22Rv1 (cell line): Measurements from ENCODE around the gene QSOX1.

Experiments
- H3K27ac ChIP-seq: fragments of 450-650 bp; 2 replicates; pipeline ENCODE4 v1.5.1; 2017
- ZFX ChIP-seq: fragments of 450-650 bp; IDR thresholded peaks from 2 replicates; pipeline ENCODE4 v1.6.1; 2017; ENCODE audit warnings: antibody characterized with exemption, borderline replicate concordance
- TF ChIP-seq, protein P1 (sequence below): fragments of 450-650 bp; IDR thresholded peaks from 2 replicates; pipeline ENCODE4 v1.5.1; 2017; ENCODE audit warnings: mild to moderate bottlenecking

QSOX1 gene

DNA sequence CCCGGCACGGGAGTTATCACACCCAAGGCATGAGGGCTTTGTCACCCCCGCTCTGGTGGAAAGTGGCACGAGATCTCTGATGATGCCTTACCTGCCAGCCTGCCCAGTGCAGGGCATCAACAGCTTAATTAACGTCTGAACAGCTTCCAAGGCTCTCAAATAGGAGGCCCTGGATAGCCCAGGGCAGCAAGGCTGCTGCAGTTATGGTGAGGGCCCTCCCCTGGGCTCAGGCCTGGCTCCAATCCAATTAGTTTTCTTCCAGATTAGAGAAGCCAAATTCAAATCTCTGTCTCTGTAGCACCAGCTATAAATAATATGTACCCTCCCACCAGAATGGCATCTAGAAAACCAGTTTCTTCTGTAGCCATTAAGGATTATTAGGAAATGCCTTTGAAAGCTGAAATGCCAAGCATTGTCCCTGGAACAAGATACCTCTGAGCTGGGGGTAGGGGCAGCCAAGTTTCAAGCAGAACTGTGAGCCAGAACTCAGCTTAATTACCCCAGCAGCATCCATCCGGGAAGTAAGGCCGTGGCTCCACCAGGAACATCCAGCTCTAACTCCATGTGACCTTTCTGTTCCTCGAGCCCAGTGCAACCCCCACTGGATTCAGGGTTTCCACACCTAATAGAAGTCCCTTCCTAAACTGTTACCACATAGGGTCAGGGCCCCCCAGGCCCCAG lies 12.5 kb downstream of the QSOX1 start:
- TF ChIP-seq ZFX = no peak
- TF ChIP-seq, protein P1, sequence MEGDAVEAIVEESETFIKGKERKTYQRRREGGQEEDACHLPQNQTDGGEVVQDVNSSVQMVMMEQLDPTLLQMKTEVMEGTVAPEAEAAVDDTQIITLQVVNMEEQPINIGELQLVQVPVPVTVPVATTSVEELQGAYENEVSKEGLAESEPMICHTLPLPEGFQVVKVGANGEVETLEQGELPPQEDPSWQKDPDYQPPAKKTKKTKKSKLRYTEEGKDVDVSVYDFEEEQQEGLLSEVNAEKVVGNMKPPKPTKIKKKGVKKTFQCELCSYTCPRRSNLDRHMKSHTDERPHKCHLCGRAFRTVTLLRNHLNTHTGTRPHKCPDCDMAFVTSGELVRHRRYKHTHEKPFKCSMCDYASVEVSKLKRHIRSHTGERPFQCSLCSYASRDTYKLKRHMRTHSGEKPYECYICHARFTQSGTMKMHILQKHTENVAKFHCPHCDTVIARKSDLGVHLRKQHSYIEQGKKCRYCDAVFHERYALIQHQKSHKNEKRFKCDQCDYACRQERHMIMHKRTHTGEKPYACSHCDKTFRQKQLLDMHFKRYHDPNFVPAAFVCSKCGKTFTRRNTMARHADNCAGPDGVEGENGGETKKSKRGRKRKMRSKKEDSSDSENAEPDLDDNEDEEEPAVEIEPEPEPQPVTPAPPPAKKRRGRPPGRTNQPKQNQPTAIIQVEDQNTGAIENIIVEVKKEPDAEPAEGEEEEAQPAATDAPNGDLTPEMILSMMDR = no peak
- peak overlapping the region; percentile 77 for H3K27ac ChIP-seq

DNA sequence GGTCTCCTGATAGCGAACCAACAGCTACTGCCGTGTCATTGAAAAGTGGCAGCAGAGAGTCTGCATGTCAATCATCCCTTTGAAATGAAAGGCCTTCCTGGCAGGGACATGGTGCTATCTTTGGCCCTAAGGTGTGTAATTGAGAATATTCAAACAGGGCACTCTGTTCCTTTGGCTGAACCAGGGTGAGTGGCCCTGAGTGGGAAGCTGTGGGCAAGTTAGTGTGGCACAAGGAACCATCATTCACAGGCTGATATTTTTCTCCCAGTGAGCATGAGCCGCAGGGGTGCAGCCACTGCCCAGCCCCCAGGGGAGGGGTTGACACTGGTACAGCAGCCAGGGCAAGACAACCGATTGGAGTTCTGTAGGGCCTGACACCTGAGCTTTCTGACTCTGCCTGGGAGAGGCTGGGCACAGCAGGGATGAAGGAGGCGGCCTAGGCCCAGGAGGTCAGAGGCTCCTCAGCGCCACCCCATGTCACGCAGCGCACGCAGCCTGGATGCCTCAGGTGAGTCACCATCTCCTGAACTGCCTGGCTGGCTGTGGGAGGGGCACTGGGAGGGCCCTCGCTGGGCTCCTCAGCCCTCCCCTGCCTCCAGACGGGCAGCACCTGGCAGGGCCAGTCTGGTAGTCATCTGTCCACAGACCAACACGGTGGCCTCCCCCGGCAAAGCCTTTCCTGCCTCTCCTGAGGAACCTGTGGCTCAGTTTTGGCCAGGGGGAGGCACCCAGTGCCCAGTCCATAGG lies 13.2 kb downstream of the QSOX1 start:
- TF ChIP-seq, protein P1 = no peak
- no peak for TF ChIP-seq ZFX
- peak overlapping the region; percentile 77 for H3K27ac ChIP-seq

DNA sequence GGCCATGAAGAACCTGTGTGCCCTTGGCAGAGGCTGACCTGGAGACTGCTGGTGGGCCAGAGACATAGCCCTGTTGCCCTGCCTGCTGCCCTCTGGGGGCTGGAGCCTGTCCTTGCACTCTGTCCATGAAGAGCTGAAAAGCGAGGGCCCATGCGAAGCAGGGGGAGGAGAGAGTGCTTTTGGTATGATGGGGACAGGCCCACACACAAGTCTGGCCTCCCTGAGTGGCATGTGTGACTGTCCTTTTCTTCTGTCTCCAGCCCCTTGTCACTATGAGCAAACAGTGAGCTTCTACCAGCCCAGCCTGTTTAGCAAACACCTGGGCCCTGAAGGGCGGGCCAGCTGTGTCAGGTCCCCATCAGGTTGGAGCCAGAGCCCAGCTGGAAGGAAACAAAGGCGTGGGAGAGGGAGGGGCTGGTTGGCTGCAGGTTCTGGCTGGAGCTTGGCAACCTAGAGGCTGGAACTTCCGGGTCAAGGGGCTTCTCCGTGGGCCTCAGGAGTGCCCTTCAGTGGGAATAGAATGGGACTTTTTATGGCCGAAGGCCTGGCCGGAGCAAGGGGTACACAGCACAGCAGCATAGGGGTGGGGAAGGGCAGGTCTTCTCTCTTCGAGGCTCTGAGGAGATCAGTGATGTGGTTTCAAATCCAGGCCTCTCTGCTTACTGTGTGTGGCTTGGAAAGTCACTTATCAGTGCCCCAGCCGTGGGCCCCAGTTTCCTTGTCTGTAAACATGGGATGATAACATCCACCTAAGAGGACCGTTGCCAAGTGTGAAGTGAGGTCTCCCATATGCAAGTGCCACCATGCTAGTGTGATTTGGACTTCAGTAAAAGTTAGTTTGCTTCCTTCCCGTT lies 14.3 kb downstream of the QSOX1 start:
- TF ChIP-seq, protein P1 = peak; percentile 90
- no peak for TF ChIP-seq ZFX
- H3K27ac ChIP-seq = peak overlapping the region; percentile 77

DNA sequence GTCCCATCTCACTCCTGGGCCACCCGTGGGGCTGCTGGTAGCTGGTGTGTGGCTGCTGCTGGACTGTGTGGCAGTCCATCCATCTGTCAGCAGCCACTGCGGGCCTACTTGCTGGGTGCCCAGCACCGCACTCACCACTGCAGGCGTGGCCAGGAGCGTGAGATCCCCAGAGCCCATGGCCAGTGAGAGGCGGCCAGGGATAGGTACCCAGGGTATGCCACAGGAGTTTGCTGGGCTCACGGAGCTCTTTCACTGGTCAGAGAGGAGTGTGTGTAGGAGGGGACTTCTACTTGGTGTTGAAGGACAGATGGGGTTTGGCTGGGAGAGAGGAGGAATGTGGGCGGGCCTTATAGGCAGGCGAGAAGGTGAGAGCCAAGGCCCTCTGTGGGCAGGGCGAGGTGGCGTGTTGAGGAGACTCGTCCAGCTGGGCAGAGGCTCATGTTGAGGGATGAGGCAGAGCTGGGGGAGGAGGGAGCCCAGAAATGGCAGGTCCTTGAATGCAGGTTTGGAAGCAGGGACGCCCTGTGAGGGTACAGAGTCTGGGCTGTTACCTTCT lies 15.0 kb downstream of the QSOX1 start:
- TF ChIP-seq ZFX = no peak
- TF ChIP-seq, protein P1 = no peak
- H3K27ac ChIP-seq = no peak overlapping the region

DNA sequence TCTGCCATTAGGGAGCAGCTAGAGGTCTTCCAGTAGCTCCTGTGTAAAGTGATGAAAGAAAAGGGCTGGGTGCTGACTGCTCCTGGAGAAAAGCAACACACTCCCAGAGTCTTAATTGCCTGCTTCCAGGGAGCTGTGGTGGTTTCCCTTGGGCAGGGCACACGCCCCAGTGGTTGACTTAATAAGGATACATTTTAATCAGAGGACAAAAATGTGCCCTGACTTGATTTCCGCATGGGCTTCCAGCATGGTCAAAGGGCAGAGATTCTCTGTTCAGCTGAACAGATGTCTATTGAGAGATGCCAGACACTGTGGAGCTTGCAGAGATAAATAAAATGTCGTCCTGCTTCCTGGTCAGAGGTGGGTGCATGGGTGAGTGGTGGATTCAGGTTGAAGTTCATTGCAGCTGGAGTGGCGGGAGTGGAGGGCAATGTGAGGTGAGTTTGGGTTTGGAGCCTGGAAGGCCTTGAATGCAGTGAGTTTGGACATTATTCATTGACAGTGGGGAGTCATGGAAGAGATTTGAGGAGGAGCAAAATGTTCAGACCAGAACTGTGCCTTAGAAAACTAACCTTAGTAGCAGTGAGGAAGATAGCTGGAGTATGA lies 16.0 kb downstream of the QSOX1 start:
- no peak overlapping the region for H3K27ac ChIP-seq

DNA sequence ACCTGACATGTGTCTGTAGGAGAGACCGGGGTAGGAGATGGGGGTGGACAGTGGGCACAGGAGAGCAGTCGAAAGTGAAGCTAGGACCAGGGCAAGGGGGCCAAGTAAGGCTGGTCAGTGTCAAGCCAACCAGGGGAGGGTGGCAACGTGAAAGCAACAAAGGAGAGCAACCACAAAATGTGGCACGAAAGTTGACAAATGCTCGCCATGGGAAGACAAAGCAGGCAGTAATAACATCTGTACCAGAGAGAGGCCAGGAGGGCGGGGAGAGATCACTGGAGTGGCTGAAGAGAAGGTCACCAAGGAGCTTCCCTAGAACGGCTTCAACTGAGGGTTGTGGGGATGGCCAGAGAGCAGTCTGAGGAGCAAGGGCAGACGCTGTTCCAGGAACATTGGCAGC lies 17.0 kb downstream of the QSOX1 start:
- no peak for TF ChIP-seq ZFX
- TF ChIP-seq, protein P1 = no peak
- no peak overlapping the region for H3K27ac ChIP-seq

More for the DNA sequence above, 16.0 kb downstream of the QSOX1 start:
- TF ChIP-seq, protein P1 = no peak
- TF ChIP-seq ZFX = no peak
